Lower leg skin (tissue), 3 donors: ENCODE measurements around the gene LRRC74B.

ENCODE experiments used
- POLR2A ChIP-seq, 2 donors: fragments of 450-650 bp; IDR thresholded peaks; one replicate each; pipeline ENCODE4 v1.6.1; 2016 to 2017; ENCODE audit warnings: antibody characterized with exemption in 2 of 2, mild to moderate bottlenecking in 1 of 2, moderate library complexity in 1 of 2
- TF ChIP-seq, protein P1 (sequence below), 3 donors: fragments of 450-650 bp; IDR thresholded peaks; one replicate each; pipeline ENCODE4 v1.5.1; 2016; ENCODE audit warnings: antibody characterized with exemption in 3 of 3, mild to moderate bottlenecking in 3 of 3, moderate library complexity in 2 of 3

GRCh38 chr22:21082248-21082647 lies 36.5 kb downstream of the LRRC74B start:
- no peak for TF ChIP-seq POLR2A (IDR thresholded peaks at IDR 0.05)
- TF ChIP-seq, protein P1, sequence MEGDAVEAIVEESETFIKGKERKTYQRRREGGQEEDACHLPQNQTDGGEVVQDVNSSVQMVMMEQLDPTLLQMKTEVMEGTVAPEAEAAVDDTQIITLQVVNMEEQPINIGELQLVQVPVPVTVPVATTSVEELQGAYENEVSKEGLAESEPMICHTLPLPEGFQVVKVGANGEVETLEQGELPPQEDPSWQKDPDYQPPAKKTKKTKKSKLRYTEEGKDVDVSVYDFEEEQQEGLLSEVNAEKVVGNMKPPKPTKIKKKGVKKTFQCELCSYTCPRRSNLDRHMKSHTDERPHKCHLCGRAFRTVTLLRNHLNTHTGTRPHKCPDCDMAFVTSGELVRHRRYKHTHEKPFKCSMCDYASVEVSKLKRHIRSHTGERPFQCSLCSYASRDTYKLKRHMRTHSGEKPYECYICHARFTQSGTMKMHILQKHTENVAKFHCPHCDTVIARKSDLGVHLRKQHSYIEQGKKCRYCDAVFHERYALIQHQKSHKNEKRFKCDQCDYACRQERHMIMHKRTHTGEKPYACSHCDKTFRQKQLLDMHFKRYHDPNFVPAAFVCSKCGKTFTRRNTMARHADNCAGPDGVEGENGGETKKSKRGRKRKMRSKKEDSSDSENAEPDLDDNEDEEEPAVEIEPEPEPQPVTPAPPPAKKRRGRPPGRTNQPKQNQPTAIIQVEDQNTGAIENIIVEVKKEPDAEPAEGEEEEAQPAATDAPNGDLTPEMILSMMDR (IDR thresholded peaks at IDR 0.05), result no peak
